ENCODE results near the gene PAH. TPM values are rescaled to one million over a fixed set of nuclear protein-coding genes. Genes with fewer than 3 reads are reported as not detected.

Gene PAH
- total and polyA plus RNA-seq, 2 of the 4 experiments (the other 2 are of a cell fraction) = not detected

DNA sequence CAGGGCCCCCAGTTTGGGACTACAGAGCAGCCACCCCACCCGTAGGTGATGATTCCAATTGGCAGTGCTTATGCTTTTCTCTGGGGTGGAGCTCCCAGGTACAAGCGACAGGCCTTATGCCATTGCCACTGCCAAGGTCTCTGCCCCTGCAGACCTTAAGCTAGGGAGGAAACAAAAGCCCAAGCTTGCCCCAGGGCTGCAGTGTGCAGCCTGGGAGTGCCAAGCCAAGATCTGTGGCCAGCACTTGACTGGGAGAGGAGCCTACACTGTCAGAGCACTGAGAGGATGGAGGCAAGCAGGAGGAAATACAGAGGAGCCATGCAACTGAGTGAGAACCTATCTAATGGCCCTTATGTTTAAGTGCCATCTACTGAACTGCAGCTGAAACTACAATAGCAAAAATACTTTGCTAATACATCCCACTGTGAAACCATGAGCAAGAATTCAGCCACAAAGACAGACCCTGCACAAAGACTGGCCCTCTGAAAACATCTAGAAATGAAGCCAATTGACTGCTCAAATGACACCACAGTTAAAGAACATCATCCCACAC lies 22.7 kb upstream of the PAH start:
- no peaks in the 10 kb centered on the region for H3K79me1 ChIP-seq (ENCODE audit: low read depth in 1 of 2, low read length in 2 of 2)
- no peak overlapping the region for H3K18ac ChIP-seq (ENCODE audit: low read depth, low read length)
- H3K4ac ChIP-seq (ENCODE audit: low read depth, low read length) = no peak overlapping the region
- ChIA-PET POLR2A (ENCODE audit: unreplicated experiment) (no interaction called here), CTCF (interaction anchor here (1.9 kb wide), 1 partner anchor 9 kb away, joined by 9 read pairs; no protein-coding TSS in a partner anchor)
- no peaks in the 10 kb centered on the region for H3K36me3 ChIP-seq (ENCODE audit: control insufficient read depth, insufficient read depth, low read length)
- no peak overlapping the region for H3K27ac ChIP-seq (ENCODE audit: insufficient read depth, low read length)
- no peak overlapping the region for H4K8ac ChIP-seq (ENCODE audit: low read depth in 2 of 2, low read length in 2 of 2)
- H3K56ac ChIP-seq (ENCODE audit: extremely low read depth, insufficient read depth, low read length) = no peak overlapping the region
- H3K9ac ChIP-seq (ENCODE audit: low read depth, low read length) = no peak overlapping the region
- intact Hi-C loops (cut with micrococcal nuclease) (no loop called here), in situ Hi-C loops (cut with MboI; ENCODE audit: low sequenced_read_pairs) (no loop called here), dilution Hi-C loops (cut with HindIII; ENCODE audit: low sequenced_read_pairs, unreplicated experiment) (no loop called here)
- H3K4me2 ChIP-seq (ENCODE audit: low read depth, low read length) = no peak overlapping the region
- H3K27me3 ChIP-seq (ENCODE audit: control insufficient read depth, insufficient read depth, low read length) = no peaks in the 10 kb centered on the region
- H2BK20ac ChIP-seq (ENCODE audit: low read depth, low read length) = no peak overlapping the region
- no peaks in the 10 kb centered on the region for H4K20me1 ChIP-seq (ENCODE audit: insufficient read depth, low read length)
- no peak overlapping the region for H2BK5ac ChIP-seq (ENCODE audit: low read depth, low read length, poor library complexity, severe bottlenecking)
- no TSS peak for BruUV-seq (replicated peaks)
- H4K5ac ChIP-seq (ENCODE audit: low read depth, low read length) = no peak overlapping the region
- H3K23ac ChIP-seq (ENCODE audit: low read depth, low read length) = no peak overlapping the region
- no peak for DNase-seq
- no peak overlapping the region for H2AK9ac ChIP-seq (replicated peaks; ENCODE audit: low read depth, low read length, poor library complexity)
- TF ChIP-seq FOS (IDR thresholded peaks at IDR 0.05; ENCODE audit: low read depth, low read length) (no peak), RFX5 (IDR thresholded peaks at IDR 0.05; ENCODE audit: low read depth, low read length) (no peak), NFE2L2 (IDR thresholded peaks at IDR 0.05; ENCODE audit: low read depth, low read length) (no peak), MAFK (IDR thresholded peaks at IDR 0.05; ENCODE audit: low read depth, low read length) (no peak), MXI1 (IDR thresholded peaks at IDR 0.05; ENCODE audit: borderline replicate concordance, low read depth, low read length) (no peak), RAD21 (IDR thresholded peaks at IDR 0.05; ENCODE audit: low read length) (no peak), CTCF (conservative IDR thresholded peaks at IDR 0.05; ENCODE audit: low read depth, low read length) (no peak), SMC3 (IDR thresholded peaks at IDR 0.05; ENCODE audit: low read depth, low read length) (no peak), CHD1 (IDR thresholded peaks at IDR 0.05; ENCODE audit: low read depth, low read length) (no peak)
- TF ChIP-seq, protein P1, sequence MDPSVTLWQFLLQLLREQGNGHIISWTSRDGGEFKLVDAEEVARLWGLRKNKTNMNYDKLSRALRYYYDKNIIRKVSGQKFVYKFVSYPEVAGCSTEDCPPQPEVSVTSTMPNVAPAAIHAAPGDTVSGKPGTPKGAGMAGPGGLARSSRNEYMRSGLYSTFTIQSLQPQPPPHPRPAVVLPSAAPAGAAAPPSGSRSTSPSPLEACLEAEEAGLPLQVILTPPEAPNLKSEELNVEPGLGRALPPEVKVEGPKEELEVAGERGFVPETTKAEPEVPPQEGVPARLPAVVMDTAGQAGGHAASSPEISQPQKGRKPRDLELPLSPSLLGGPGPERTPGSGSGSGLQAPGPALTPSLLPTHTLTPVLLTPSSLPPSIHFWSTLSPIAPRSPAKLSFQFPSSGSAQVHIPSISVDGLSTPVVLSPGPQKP (IDR thresholded peaks at IDR 0.05; ENCODE audit: borderline replicate concordance, low read depth, low read length) = no peak
- TF ChIP-seq, protein P2, sequence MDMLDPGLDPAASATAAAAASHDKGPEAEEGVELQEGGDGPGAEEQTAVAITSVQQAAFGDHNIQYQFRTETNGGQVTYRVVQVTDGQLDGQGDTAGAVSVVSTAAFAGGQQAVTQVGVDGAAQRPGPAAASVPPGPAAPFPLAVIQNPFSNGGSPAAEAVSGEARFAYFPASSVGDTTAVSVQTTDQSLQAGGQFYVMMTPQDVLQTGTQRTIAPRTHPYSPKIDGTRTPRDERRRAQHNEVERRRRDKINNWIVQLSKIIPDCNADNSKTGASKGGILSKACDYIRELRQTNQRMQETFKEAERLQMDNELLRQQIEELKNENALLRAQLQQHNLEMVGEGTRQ (IDR thresholded peaks at IDR 0.05; ENCODE audit: low read depth, low read length) = no peak
- H3K9me3 ChIP-seq (ENCODE audit: control insufficient read depth, insufficient read depth, low read length) = peaks cover 9% of the 10 kb centered on the region; the same call in 1 of the 2 replicates
- no peak overlapping the region for H3K14ac ChIP-seq (replicated peaks; ENCODE audit: low read depth, low read length)
- no peaks in the 10 kb centered on the region for H3K4me1 ChIP-seq (ENCODE audit: control insufficient read depth, insufficient read depth, low read length)
- no peak overlapping the region for H2BK15ac ChIP-seq (ENCODE audit: low read depth, low read length)
- no peaks in the 10 kb centered on the region for H3K9me1 ChIP-seq (ENCODE audit: insufficient read depth, low read length)
- no peak overlapping the region for H2AFZ ChIP-seq (replicated peaks; ENCODE audit: low read length, poor library complexity)
- H3K4me3 ChIP-seq (ENCODE audit: insufficient read depth, low read depth, low read length) = no peak overlapping the region
- H2AK5ac ChIP-seq (ENCODE audit: low read depth, low read length) = no peak overlapping the region
- 10% methylated on average over 2 of the region's 2 CpGs; no CpG with 5 or more reads in 1 of the 2 experiments for WGBS, 2 experiments (ENCODE audit: extremely low coverage in 2 of 2, insufficient read length in 1 of 2)
- ATAC-seq (ENCODE audit: low read depth) = no peak
- H2BK120ac ChIP-seq (ENCODE audit: low read depth, low read length) = no peak overlapping the region
- no peak overlapping the region for H4K91ac ChIP-seq (ENCODE audit: insufficient read depth, low read depth, low read length)

Data from IMR-90 (cell line).